CD4-positive, alpha-beta T cell (primary cell): ENCODE data around the gene INPP4B. TPM values are rescaled to one million over a fixed set of nuclear protein-coding genes. Genes with fewer than 3 reads are reported as not detected.

Experiments used
- ATAC-seq: fragments of 200-7000 bp; cut with Tn5 transposase; one replicate; pipeline ENCODE4 v1.10.0; 2022; ENCODE audit warnings: mild to moderate bottlenecking; ENCODE audit not compliant: poor library complexity
- CTCF ChIA-PET: fragments of 350-600 bp; sonication (Branson Sonifier 250); formaldehyde crosslinking; loops from one replicate; lab custom pipeline; 2021; ENCODE audit warnings: antibody characterized with exemption, inconsistent platforms; lab: Charles Lee
- POLR2A ChIA-PET: fragments of 350-600 bp; sonication (Branson Sonifier 250); formaldehyde crosslinking; loops from one replicate; lab custom pipeline; 2021; ENCODE audit warnings: antibody characterized with exemption, inconsistent platforms; lab: Charles Lee
- DNase-seq, 14 experiments: peaks; one replicate each; pipeline ENCODE4 v3.0.0-alpha.2; 2013 to 2020; ENCODE audit warnings: mixed read lengths in 2 of 14
- H3K27ac ChIP-seq, 2 donors: one replicate each; pipeline versions ENCODE4 v1.5.1 to v1.7.0; 2013; ENCODE audit warnings: low read length in 2 of 2, low read depth in 1 of 2, mild to moderate bottlenecking in 1 of 2
- H3K27me3 ChIP-seq, 2 experiments: 1 replicate in 1 of 2; 2 replicates in 1 of 2; pipeline versions ENCODE4 v1.6.1 to v1.7.0; 2013; ENCODE audit warnings: low read length in 2 of 2, control low read depth in 1 of 2, mild to moderate bottlenecking in 1 of 2, moderate library complexity in 1 of 2; ENCODE audit not compliant: insufficient read depth in 2 of 2, control insufficient read depth in 1 of 2
- H3K36me3 ChIP-seq: one replicate; pipeline ENCODE4 v1.6.1; 2013; ENCODE audit warnings: low read length, control low read depth; ENCODE audit not compliant: insufficient read depth
- H3K4me1 ChIP-seq: one replicate; pipeline ENCODE4 v1.6.1; 2013; ENCODE audit warnings: low read length, control low read depth; ENCODE audit not compliant: insufficient read depth
- H3K4me3 ChIP-seq: one replicate; pipeline ENCODE4 v1.5.1; 2013; ENCODE audit warnings: mild to moderate bottlenecking, low read length, moderate library complexity
- H3K9me3 ChIP-seq, 2 experiments: 1 replicate in 1 of 2; 2 replicates in 1 of 2; pipeline versions ENCODE4 v1.6.1 to v1.7.0; 2013; ENCODE audit warnings: low read length in 2 of 2, mild to moderate bottlenecking in 2 of 2, control low read depth in 1 of 2, moderate library complexity in 1 of 2; ENCODE audit not compliant: control insufficient read depth in 1 of 2, insufficient read depth in 1 of 2
- H3K27ac Mint-ChIP-seq: one replicate; pipeline ENCODE4 v1.8.0; 2020; ENCODE audit warnings: mixed read lengths
- H3K27me3 Mint-ChIP-seq: one replicate; pipeline ENCODE4 v1.8.0; 2021; ENCODE audit warnings: mixed read lengths
- H3K36me3 Mint-ChIP-seq: one replicate; pipeline ENCODE4 v1.8.0; 2021; ENCODE audit warnings: low read depth, mixed read lengths
- H3K4me1 Mint-ChIP-seq: one replicate; pipeline ENCODE4 v1.8.0; 2021; ENCODE audit warnings: low read depth, mixed read lengths
- H3K4me3 Mint-ChIP-seq: one replicate; pipeline ENCODE4 v1.8.0; 2020; ENCODE audit warnings: mild to moderate bottlenecking, mixed read lengths
- H3K9me3 Mint-ChIP-seq: one replicate; pipeline ENCODE4 v1.8.0; 2020; ENCODE audit warnings: mixed read lengths
- CTCF ChIP-seq: fragments of 200-600 bp; IDR thresholded peaks from one replicate; pipeline ENCODE4 v1.8.0; 2022; ENCODE audit warnings: antibody characterized with exemption, mild to moderate bottlenecking
- intact Hi-C, 2 experiments: fragments of 100-400 bp; cut with DNase I in 1 of 2; cut with micrococcal nuclease in 1 of 2; formaldehyde crosslinking; loops; one replicate each; pipeline versions ENCODE4 v1.15.1 to v1.9.0; 2023 to 2025; cut with DNase I, micrococcal nuclease
- total RNA-seq, 174 experiments: library from RNA in 2 of 174; stranded (reverse) in 2 of 174; gene quantifications; one replicate each; pipeline ENCODE4 v1.2.3 and lab custom pipeline; 2021 to 2026

Gene INPP4B
- total RNA-seq, 2 experiments from 2014 or later = 50.7 to 53.8 TPM

GRCh38 chr4:142474398-142475087 is 371.6 kb downstream of the INPP4B start:
- Histone ChIP-seq H3K27ac (no peak overlapping the region), H3K27me3 (no peaks in the 10 kb centered on the region), H3K9me3 (no peaks in the 10 kb centered on the region), H3K4me3 (no peak overlapping the region), H3K36me3 (no peaks in the 10 kb centered on the region), H3K4me1 (peaks cover 19% of the 10 kb centered on the region)
- ChIA-PET CTCF (no interaction called here), POLR2A (interaction anchor here (0.7 to 1.6 kb wide), 3 partner anchors 10 to 42 kb away, joined by 3 to 8 read pairs (median 3); no protein-coding TSS in a partner anchor)
- peaks cover 31% of the 10 kb centered on the region for H3K4me1 Mint-ChIP-seq
- no peaks in the 10 kb centered on the region for H3K27me3 Mint-ChIP-seq
- TF ChIP-seq CTCF = no peak
- peak overlapping the region; percentile 78 for H3K27ac Mint-ChIP-seq
- H3K9me3 Mint-ChIP-seq = no peaks in the 10 kb centered on the region
- peak in 4 of 14 experiments; percentile 3 to 70 (median 28) for DNase-seq
- H3K36me3 Mint-ChIP-seq = no peaks in the 10 kb centered on the region
- intact Hi-C loops = no loop called here
- no peak overlapping the region for H3K4me3 Mint-ChIP-seq
- ATAC-seq = peak; percentile 69

- no peak overlapping the region for H3K4me3 ChIP-seq
- DNase-seq (no peak), ATAC-seq (no peak)
- POLR2A ChIA-PET = interaction anchor here (0.5 to 1.6 kb wide), 3 partner anchors 10 to 43 kb away, joined by 3 to 8 read pairs (median 3); no protein-coding TSS in a partner anchor
- no peaks in the 10 kb centered on the region for H3K36me3 Mint-ChIP-seq
- H3K27ac ChIP-seq = no peak overlapping the region
- peaks cover 19% of the 10 kb centered on the region for H3K4me1 ChIP-seq
- H3K9me3 Mint-ChIP-seq = no peaks in the 10 kb centered on the region
- no peaks in the 10 kb centered on the region for H3K36me3 ChIP-seq
- H3K27ac Mint-ChIP-seq = no peak overlapping the region
- no peaks in the 10 kb centered on the region for H3K27me3 Mint-ChIP-seq
- H3K4me3 Mint-ChIP-seq = no peak overlapping the region
- intact Hi-C loops = no loop called here
- no peaks in the 10 kb centered on the region for H3K27me3 ChIP-seq
- no peak for TF ChIP-seq CTCF
- CTCF ChIA-PET = no interaction called here
- no peaks in the 10 kb centered on the region for H3K9me3 ChIP-seq
- H3K4me1 Mint-ChIP-seq = peaks cover 30% of the 10 kb centered on the region
Observed at GRCh38 chr4:142473960-142474338, 372.2 kb downstream of the INPP4B start.

- peaks cover 25% of the 10 kb centered on the region for H3K4me1 Mint-ChIP-seq
- ChIA-PET CTCF (no interaction called here), POLR2A (interaction anchor here (0.5 to 1.6 kb wide), 2 partner anchors 11 to 42 kb away, joined by 3 to 8 read pairs; no protein-coding TSS in a partner anchor)
- ATAC-seq (no peak), DNase-seq (no peak)
- TF ChIP-seq CTCF = no peak
- Histone ChIP-seq H3K4me1 (peaks cover 19% of the 10 kb centered on the region), H3K27me3 (no peaks in the 10 kb centered on the region), H3K4me3 (no peak overlapping the region), H3K9me3 (no peaks in the 10 kb centered on the region), H3K36me3 (no peaks in the 10 kb centered on the region), H3K27ac (no peak overlapping the region)
- intact Hi-C loops = no loop called here
- H3K4me3 Mint-ChIP-seq = no peak overlapping the region
- H3K27me3 Mint-ChIP-seq = no peaks in the 10 kb centered on the region
- H3K9me3 Mint-ChIP-seq = no peaks in the 10 kb centered on the region
- H3K36me3 Mint-ChIP-seq = no peaks in the 10 kb centered on the region
- H3K27ac Mint-ChIP-seq = no peak overlapping the region
Observed at GRCh38 chr4:142473218-142473959, 372.7 kb downstream of the INPP4B start.
